H7 (cell line): ENCODE measurements around the gene C19orf67. TPM values are rescaled to one million over a fixed set of nuclear protein-coding genes. Genes with fewer than 3 reads are reported as not detected.

ENCODE experiments used
- DNase-seq: peaks from one replicate; pipeline ENCODE4 v3.0.0; 2012
- H3K27me3 ChIP-seq: 2 replicates; pipeline ENCODE4 v1.6.0; 2011; ENCODE audit warnings: mild to moderate bottlenecking, low read length; ENCODE audit not compliant: control insufficient read depth, insufficient read depth
- H3K36me3 ChIP-seq: replicated peaks from 2 replicates; pipeline ENCODE4 v1.5.1; 2011; ENCODE audit warnings: low read length; ENCODE audit not compliant: control insufficient read depth, insufficient read depth
- H3K4me3 ChIP-seq: 2 replicates; pipeline ENCODE4 v1.5.1; 2011; ENCODE audit warnings: low read depth, mild to moderate bottlenecking, control low read depth, low read length, moderate library complexity; ENCODE audit not compliant: insufficient read depth
- total RNA-seq: library from RNA; depleted of rRNA; stranded (reverse); fragments of >200 nt; shearing (Covaris generic); gene quantifications from 2 replicates; pipeline ENCODE4 v1.2.3, GENCODE V29; 2014

C19orf67 gene
- total RNA-seq, 1 experiment from 2014 or later: 0.94 TPM

GRCh38 chr19:14114854-14115253 is 29.3 kb upstream of the C19orf67 start:
- no peak overlapping the region for H3K4me3 ChIP-seq
- peak; percentile 89 for DNase-seq
- no peaks in the 10 kb centered on the region for H3K27me3 ChIP-seq
- no peaks in the 10 kb centered on the region; the same call in 1 of the 2 replicates for H3K36me3 ChIP-seq

- Histone ChIP-seq H3K27me3 (no peaks in the 10 kb centered on the region), H3K36me3 (no peaks in the 10 kb centered on the region), H3K4me3 (no peak overlapping the region)
- DNase-seq: no peak
Measured at GRCh38 chr19:14114439-14114838, 28.9 kb upstream of the C19orf67 start.

DNA sequence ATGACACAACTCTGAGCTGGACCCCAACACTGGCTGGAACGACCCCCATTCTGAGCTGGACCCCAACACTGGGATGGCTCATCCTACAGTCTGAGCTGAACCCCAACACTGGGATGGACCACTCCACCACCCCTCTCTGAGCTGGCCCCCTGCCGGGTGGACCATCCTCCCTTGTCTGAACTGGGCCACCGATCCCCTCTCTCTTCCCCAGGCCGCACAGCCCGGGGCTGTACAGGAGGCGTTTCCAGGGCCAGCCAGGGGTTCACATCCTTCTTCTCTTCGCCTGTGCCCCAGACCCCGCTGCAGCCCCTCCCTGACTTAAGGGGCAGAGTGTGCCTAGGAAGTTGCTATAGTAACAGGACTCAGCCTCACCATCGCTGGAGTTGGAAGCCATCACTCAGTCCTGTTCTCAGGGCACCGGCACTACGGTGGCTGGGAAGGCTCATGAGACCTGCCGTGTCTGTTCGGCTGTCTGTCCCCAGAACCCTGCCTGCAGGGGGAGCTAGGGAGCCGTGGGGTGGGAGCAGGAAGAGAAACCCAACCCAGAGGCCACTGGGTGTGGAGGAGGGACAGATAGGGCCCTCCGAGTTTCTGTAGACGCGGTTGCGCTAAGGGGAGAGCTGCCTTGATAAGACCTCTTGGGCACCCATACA is 28.3 kb upstream of the C19orf67 start:
- DNase-seq: peak; percentile 68
- Histone ChIP-seq H3K36me3 (no peaks in the 10 kb centered on the region), H3K4me3 (no peak overlapping the region), H3K27me3 (no peaks in the 10 kb centered on the region)

GRCh38 chr19:14112809-14113385 is 27.3 kb upstream of the C19orf67 start:
- Histone ChIP-seq H3K27me3 (no peaks in the 10 kb centered on the region), H3K36me3 (no peaks in the 10 kb centered on the region), H3K4me3 (no peak overlapping the region)
- peak; percentile 77 for DNase-seq

DNA sequence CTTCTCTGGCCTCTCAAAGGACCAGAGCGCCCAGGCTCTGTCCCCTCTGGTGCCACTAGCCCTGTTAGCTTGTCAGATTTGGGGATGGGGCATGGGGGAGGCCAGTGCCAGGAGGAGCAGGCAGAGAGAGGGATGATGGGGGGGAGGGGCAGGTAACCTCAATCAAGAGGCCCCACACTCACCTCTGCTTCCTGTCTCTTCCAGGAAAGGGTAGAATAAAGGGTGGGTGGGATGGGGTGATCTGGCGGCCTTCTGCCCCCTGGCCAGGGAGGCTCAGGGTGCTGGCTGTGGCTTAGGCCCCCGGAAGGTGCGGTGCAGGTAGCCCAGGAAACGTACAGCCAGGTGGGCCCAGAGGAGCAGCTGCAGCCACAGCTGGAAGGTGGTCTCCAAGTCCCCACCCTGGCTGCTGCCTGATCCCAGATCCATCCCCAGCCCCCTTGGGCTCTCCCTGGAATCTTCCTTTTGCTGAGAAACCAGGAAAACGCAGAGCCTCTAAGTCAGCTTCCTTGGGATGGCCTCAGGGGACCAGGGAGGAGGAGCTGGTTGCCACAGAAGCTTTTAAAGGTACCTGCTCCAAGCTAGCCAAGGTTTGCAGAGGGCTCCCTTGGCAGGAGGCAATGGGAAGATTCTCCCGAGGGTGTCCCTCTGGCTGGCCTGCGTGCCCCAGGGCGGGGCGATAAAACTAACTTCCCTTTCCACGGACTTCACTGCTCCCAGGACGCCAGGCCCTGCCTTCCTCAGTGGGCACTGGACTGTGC is 26.6 kb upstream of the C19orf67 start:
- Histone ChIP-seq H3K4me3 (no peak overlapping the region), H3K36me3 (no peaks in the 10 kb centered on the region), H3K27me3 (no peaks in the 10 kb centered on the region)
- peak; percentile 73 for DNase-seq

- no peak for DNase-seq
- no peak overlapping the region for H3K4me3 ChIP-seq
- H3K27me3 ChIP-seq: no peaks in the 10 kb centered on the region
- no peaks in the 10 kb centered on the region for H3K36me3 ChIP-seq
Measured at GRCh38 chr19:14111486-14111885, 25.9 kb upstream of the C19orf67 start.

DNA sequence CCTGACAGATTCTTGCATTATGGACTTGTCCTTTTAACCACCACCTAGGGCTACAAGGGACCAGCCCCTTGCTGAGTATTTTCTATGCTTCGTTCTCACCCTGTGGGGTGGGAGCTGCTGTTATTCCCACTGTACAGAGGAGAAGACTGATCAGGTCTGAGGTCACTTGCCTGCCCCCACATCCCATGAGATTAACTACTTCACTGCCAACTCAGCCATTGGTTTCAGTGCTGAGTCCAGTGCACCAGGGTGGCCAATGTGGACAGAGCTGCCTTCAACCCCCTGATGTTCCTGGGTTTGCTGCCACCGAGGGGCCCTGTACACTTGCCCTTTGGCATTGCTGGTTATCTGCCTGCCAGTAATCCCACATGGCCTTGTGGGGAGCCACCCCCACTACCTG is 25.1 kb upstream of the C19orf67 start:
- no peak overlapping the region for H3K4me3 ChIP-seq
- peak; percentile 37 for DNase-seq
- no peaks in the 10 kb centered on the region for H3K27me3 ChIP-seq
- no peaks in the 10 kb centered on the region for H3K36me3 ChIP-seq

DNA sequence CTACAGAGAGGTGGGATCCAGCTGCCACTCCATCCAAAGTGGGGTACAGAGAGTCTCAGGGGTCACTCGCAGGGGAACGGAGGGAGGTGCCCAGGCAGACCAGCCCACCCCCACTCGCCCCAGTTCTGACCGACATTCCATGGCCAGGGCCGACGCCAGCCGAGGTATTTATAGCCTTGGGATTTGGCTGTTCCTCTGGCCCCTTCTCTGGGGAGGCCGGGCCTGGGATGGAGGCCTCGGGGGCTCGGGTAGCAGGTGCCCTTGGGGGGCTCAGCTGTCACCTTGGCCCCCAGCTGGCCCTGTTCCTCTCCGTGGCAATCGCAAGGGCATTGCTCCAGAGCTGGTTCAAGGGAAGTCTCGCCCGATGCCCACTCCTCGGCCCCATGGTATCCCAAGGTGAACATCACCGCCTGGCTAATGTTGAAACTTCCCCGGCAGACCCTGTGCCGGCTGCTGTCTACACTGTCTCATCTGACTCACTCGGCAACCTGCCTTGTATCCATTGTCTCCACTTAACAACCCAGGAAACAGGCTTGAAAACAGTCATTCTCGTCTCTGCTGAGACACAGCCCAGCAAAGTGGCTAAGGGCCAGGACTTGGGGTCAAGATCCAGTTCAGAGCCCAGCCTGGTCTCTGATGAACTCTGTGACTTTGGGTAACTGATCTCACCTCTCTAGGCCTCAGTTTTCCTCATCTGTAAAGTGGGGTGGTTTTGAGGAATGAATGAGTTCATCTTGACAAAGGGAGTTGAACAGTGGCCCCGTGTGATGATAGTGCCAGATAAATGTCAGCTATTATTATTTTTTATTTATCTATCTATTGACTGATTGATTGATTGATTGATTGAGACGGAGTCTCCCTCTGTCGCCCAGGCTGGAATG is 22.2 kb upstream of the C19orf67 start:
- H3K27me3 ChIP-seq: no peaks in the 10 kb centered on the region
- no peaks in the 10 kb centered on the region; the same call in 1 of the 2 replicates for H3K36me3 ChIP-seq
- H3K4me3 ChIP-seq: no peak overlapping the region
- DNase-seq: peak; percentile 50

- H3K4me3 ChIP-seq: no peak overlapping the region
- no peaks in the 10 kb centered on the region; the same call in 1 of the 2 replicates for H3K36me3 ChIP-seq
- DNase-seq: peak; percentile 75
- no peaks in the 10 kb centered on the region for H3K27me3 ChIP-seq
Measured at GRCh38 chr19:14106840-14107239, 21.3 kb upstream of the C19orf67 start.

DNA sequence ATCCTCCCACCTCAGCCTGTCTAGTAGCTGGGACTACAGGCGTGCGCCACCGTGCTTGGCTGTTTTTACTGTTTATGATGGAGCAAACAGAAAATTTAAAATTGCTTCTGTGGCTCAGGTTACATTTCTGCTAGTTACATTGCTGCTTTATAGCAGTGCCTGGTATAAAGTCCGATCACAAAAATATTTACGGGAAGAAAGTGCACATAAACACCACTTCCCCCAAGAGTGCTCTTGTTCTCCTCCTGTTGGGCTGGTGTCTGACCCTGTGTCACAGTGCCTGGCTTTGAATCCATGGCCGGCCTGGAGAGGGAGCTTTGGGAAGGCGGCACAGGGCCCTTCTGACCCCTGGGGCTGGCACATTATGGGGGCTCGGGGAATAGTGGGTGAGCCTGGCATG is 20.1 kb upstream of the C19orf67 start:
- no peak overlapping the region for H3K4me3 ChIP-seq
- peak; percentile 37 for DNase-seq
- H3K36me3 ChIP-seq: no peaks in the 10 kb centered on the region; the same call in none of the 2 replicates
- H3K27me3 ChIP-seq: no peaks in the 10 kb centered on the region

DNA sequence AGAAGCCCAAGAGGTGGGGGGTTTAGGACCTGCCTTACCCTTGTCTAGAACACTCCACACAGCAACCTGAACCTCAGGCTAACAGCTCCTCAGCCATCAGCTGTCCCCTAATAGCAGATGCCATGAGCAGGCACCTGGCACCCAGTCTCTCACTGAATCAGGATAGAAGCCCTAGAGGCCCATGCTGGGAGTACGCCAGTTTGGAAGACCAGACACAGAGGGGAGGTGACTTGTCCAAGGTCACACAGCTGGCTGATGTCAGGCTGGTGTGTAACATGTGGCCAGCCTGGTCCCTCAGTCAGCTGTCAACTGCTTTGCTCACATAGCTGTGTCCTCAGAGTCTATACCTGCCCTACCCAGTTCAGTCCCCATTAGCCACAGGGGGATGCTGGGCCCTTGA is 17.7 kb upstream of the C19orf67 start:
- H3K4me3 ChIP-seq: no peak overlapping the region
- no peak for DNase-seq
- H3K27me3 ChIP-seq: no peaks in the 10 kb centered on the region
- H3K36me3 ChIP-seq: no peaks in the 10 kb centered on the region; the same call in none of the 2 replicates

DNA sequence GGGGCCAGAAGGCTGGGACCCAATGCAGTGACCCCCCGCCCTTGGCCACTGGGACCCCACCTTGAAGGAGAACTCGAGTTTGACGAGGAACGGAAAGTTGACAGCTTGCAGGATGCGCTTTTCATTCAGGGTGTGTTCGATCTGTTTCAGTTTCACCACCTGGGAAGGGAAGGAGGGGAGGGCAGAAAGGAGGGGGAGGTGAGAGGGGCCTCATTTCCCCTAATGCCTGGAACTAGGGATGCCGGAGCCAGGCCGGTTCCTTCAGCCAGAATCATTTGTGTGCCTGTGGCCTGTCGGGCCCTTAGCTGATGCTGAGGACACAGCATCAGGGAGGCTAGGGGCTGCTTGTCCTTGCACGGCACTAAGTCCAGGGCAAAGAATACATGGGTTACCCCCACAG is 17.2 kb upstream of the C19orf67 start:
- Histone ChIP-seq H3K27me3 (no peaks in the 10 kb centered on the region), H3K36me3 (no peaks in the 10 kb centered on the region; the same call in none of the 2 replicates), H3K4me3 (no peak overlapping the region)
- no peak for DNase-seq

DNA sequence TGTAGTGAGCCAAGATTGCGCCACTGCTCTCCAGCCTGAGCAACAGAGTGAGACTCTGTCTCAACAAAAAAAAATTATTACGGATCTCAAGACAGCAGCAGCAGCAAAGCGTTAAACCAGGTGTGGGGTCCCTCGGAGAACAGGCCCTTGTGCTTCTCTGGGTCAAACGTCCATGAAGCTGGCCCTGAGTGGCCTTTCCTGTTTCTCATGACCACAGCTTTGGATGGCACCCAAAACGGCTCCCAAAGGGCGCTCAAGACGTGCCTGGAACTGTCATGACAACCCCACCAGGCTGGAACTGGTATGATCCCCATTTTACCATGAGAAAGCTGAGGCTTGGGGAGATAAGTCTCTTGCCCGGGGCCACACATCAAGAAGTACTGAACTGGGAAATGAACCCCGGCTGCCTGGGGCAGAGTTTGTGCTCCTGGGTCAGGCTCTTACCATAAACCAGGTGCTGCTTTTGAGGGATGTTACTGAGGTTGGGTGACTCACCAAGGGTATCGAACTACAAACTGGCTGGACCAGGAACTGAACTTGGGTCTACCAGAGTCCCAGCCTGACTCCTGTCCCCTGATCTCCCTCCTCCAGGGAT is 16.6 kb upstream of the C19orf67 start:
- DNase-seq: no peak
- Histone ChIP-seq H3K36me3 (no peaks in the 10 kb centered on the region; the same call in none of the 2 replicates), H3K4me3 (no peak overlapping the region), H3K27me3 (no peaks in the 10 kb centered on the region)

GRCh38 chr19:14101003-14101545 is 15.5 kb upstream of the C19orf67 start:
- H3K36me3 ChIP-seq: peaks cover 1% of the 10 kb centered on the region
- DNase-seq: no peak
- no peak overlapping the region for H3K4me3 ChIP-seq
- no peaks in the 10 kb centered on the region for H3K27me3 ChIP-seq
